ENCODE measurements around the gene KLF1.
A peak's percentile ranks its signal among the peaks of the same experiment; 100 is the strongest.
"Not testable (repeated sequence)": the region's sequence is repeated elsewhere in the genome, so short reads cannot be mapped to it uniquely, and the experiment has no call there.

Gene KLF1

GRCh38 chr19:12890787-12891552, 4.0 kb upstream of the KLF1 start, which contains the start of gene GCDH:
Gene GCDH (plus strand): TSS chr19:12891160. CDS start chr19:12891305, 145 bp downstream.
- peak; percentile 95 for DNase-seq (ENCODE audit: low spot score)

GRCh38 chr19:12890299-12890786, 3.3 kb upstream of the KLF1 start:
- DNase-seq (ENCODE audit: low spot score): not testable (repeated sequence)

GRCh38 chr19:12888006-12888603, 1.1 kb upstream of the KLF1 start:
- DNase-seq (ENCODE audit: low spot score): no peak

- no peak for DNase-seq (ENCODE audit: low spot score)
Observed at GRCh38 chr19:12886651-12886968, 391 bp downstream of the KLF1 start.

- DNase-seq (ENCODE audit: low spot score): no peak
Observed at GRCh38 chr19:12885749-12886650, 1.0 kb downstream of the KLF1 start.

- DNase-seq (ENCODE audit: low spot score): no peak
Observed at GRCh38 chr19:12884926-12885748, 1.9 kb downstream of the KLF1 start.

- DNase-seq (ENCODE audit: low spot score): no peak
Observed at GRCh38 chr19:12884627-12884925, 2.4 kb downstream of the KLF1 start.

- DNase-seq (ENCODE audit: low spot score): no peak
Observed at GRCh38 chr19:12884202-12884601, 2.8 kb downstream of the KLF1 start.

GRCh38 chr19:12882589-12882988, 4.4 kb downstream of the KLF1 start:
- DNase-seq (ENCODE audit: low spot score): no peak

GRCh38 chr19:12881172-12881808, 5.7 kb downstream of the KLF1 start, which contains the start of gene DNASE2:
Gene DNASE2 (minus strand): TSS chr19:12881449. CDS start chr19:12881375, 74 bp downstream.
- DNase-seq (ENCODE audit: low spot score): peak; percentile 92

GRCh38 chr19:12880551-12881171, 6.3 kb downstream of the KLF1 start:
- DNase-seq (ENCODE audit: low spot score): no peak

GRCh38 chr19:12875086-12875485, 11.9 kb downstream of the KLF1 start:
- no peak for DNase-seq (ENCODE audit: low spot score)

GRCh38 chr19:12873891-12874745, 12.9 kb downstream of the KLF1 start:
- DNase-seq (ENCODE audit: low spot score): no peak

GRCh38 chr19:12872941-12873890, 13.8 kb downstream of the KLF1 start:
- no peak for DNase-seq (ENCODE audit: low spot score)

GRCh38 chr19:12872255-12872654, 14.7 kb downstream of the KLF1 start:
- DNase-seq (ENCODE audit: low spot score): no peak

- no peak for DNase-seq (ENCODE audit: low spot score)
Observed at GRCh38 chr19:12871681-12872080, 15.3 kb downstream of the KLF1 start.

- no peak for DNase-seq (ENCODE audit: low spot score)
Observed at GRCh38 chr19:12868540-12869112, 18.4 kb downstream of the KLF1 start.
